Measurements from ENCODE around the gene KIAA1217.

- TF ChIP-seq CBX5 (IDR thresholded peaks at IDR 0.05; ENCODE audit: low read depth, low read length) = no peak
- TF ChIP-seq YY1 (IDR thresholded peaks at IDR 0.05; ENCODE audit: low read depth, low read length) = no peak
- TF ChIP-seq JUN (IDR thresholded peaks at IDR 0.05; ENCODE audit: low read depth, low read length) = no peak
- no peak for TF ChIP-seq ZNF274 (IDR thresholded peaks at IDR 0.05; ENCODE audit: borderline replicate concordance, extremely low read depth, low read length)
- no peak for TF ChIP-seq CEBPB (IDR thresholded peaks at IDR 0.05; ENCODE audit: low read depth, low read length)
- no peak for TF ChIP-seq CTCF (IDR thresholded peaks at IDR 0.05; ENCODE audit: control extremely low read depth in 1 of 3, insufficient read depth in 1 of 3, low read depth in 1 of 3, low read length in 3 of 3)
- no peak for TF ChIP-seq POLR2A (IDR thresholded peaks at IDR 0.05; ENCODE audit: control extremely low read depth in 1 of 2, low read depth in 2 of 2, low read length in 2 of 2)
- TF ChIP-seq RAD21 (IDR thresholded peaks at IDR 0.05 in 1 of 2, conservative IDR thresholded peaks at IDR 0.05 in 1 of 2; ENCODE audit: low read depth in 2 of 2, low read length in 2 of 2) = no peak
- TF ChIP-seq TBP (IDR thresholded peaks at IDR 0.05; ENCODE audit: low read depth, low read length) = no peak
- no peak for TF ChIP-seq POU5F1 (IDR thresholded peaks at IDR 0.05; ENCODE audit: low read depth, low read length)
Measured at GRCh38 chr10:24544776-24545175, 335.8 kb downstream of the KIAA1217 start.

All from H1 (cell line).